Liver (tissue), 9 donors: ENCODE data around the gene GTSE1. TPM values are rescaled to one million over a fixed set of nuclear protein-coding genes. Genes with fewer than 3 reads are reported as not detected.
A peak's percentile ranks its signal among the peaks of the same experiment; 100 is the strongest.

Experiments
- DNase-seq: peaks from one replicate; pipeline ENCODE4 v3.0.0-alpha.2; 2017; ENCODE audit warnings: low spot score
- H3K27ac ChIP-seq, 2 donors: one replicate each; pipeline ENCODE4 v1.7.0; 2013; ENCODE audit warnings: inconsistent platforms in 2 of 2, low read length in 2 of 2, control low read depth in 1 of 2, low read depth in 1 of 2, mild to moderate bottlenecking in 1 of 2
- H3K27me3 ChIP-seq, 4 donors: one replicate each; pipeline versions ENCODE4 v1.6.1 to v1.7.0; 2013; ENCODE audit warnings: low read length in 3 of 4, inconsistent platforms in 1 of 4, mild to moderate bottlenecking in 1 of 4, moderate library complexity in 1 of 4; ENCODE audit not compliant: control insufficient read depth in 4 of 4, insufficient read depth in 4 of 4
- H3K36me3 ChIP-seq, 4 donors: one replicate each; pipeline versions ENCODE4 v1.6.1 to v1.7.0; 2013; ENCODE audit warnings: low read length in 3 of 4, mild to moderate bottlenecking in 3 of 4, low read depth in 1 of 4, moderate library complexity in 1 of 4; ENCODE audit not compliant: control insufficient read depth in 4 of 4, insufficient read depth in 3 of 4
- H3K4me1 ChIP-seq, 4 donors: one replicate each; pipeline versions ENCODE4 v1.6.1 to v1.7.0; 2013; ENCODE audit warnings: low read length in 3 of 4, mild to moderate bottlenecking in 3 of 4, moderate library complexity in 1 of 4; ENCODE audit not compliant: control insufficient read depth in 4 of 4, insufficient read depth in 4 of 4
- H3K4me3 ChIP-seq, 3 donors: one replicate each; pipeline versions ENCODE4 v1.6.1 to v1.7.0; 2013; ENCODE audit warnings: low read length in 3 of 3, control low read depth in 1 of 3, low read depth in 1 of 3, mild to moderate bottlenecking in 1 of 3
- H3K9ac ChIP-seq, 2 donors: one replicate each; pipeline ENCODE4 v1.7.0; 2013; ENCODE audit warnings: low read length in 2 of 2, mild to moderate bottlenecking in 2 of 2, moderate library complexity in 2 of 2, control low read depth in 1 of 2, low read depth in 1 of 2
- H3K9me3 ChIP-seq, 4 donors: one replicate each; pipeline versions ENCODE4 v1.6.1 to v1.7.0; 2013; ENCODE audit warnings: low read length in 3 of 4; ENCODE audit not compliant: control insufficient read depth in 4 of 4
- FOXA1 ChIP-seq: IDR thresholded peaks from 2 replicates; pipeline ENCODE4 v1.6.1; 2016; ENCODE audit warnings: antibody characterized with exemption
- HNF4A ChIP-seq, 2 donors: conservative IDR thresholded peaks; 2 replicates each; pipeline ENCODE4 v1.6.1; 2016; ENCODE audit warnings: antibody characterized with exemption in 2 of 2, mild to moderate bottlenecking in 2 of 2
- RAD21 ChIP-seq, 2 donors: IDR thresholded peaks; 2 replicates each; pipeline ENCODE4 v1.6.1; 2016; ENCODE audit warnings: antibody characterized with exemption in 2 of 2, mild to moderate bottlenecking in 2 of 2
- RXRA ChIP-seq, 2 donors: IDR thresholded peaks; 2 replicates each; pipeline ENCODE4 v1.6.1; 2017 to 2018; ENCODE audit warnings: antibody characterized with exemption in 2 of 2, mild to moderate bottlenecking in 1 of 2
- SP1 ChIP-seq: IDR thresholded peaks from 2 replicates; pipeline ENCODE4 v1.6.1; 2018; ENCODE audit warnings: antibody characterized with exemption, mild to moderate bottlenecking
- YY1 ChIP-seq: IDR thresholded peaks from 2 replicates; pipeline ENCODE4 v1.6.1; 2016; ENCODE audit warnings: antibody characterized with exemption, mild to moderate bottlenecking
- WGBS: extraction: QIAGEN DNeasy Blood & Tissue Kit; methylation state at CpG from one replicate; pipeline ENCODE4 v1.1.7; 2013; 5-methylcytosine and 5-hydroxymethylcytosine counted together
- polyA plus RNA-seq, 2 donors: library from polyadenylated mRNA; stranded (reverse) in 1 of 2; unstranded in 1 of 2; fragments of 200-250 nt in 1 of 2; fragments of >200 nt in 1 of 2; fragmentation: Nextera tagmentation in 1 of 2; extraction: Ambion mirVana in 1 of 2; gene quantifications; one replicate each; pipeline versions ENCODE4 v1.2.1 to v1.2.3, GENCODE V29; 2013 to 2015
- total RNA-seq, 2 donors: library from RNA; depleted of rRNA; stranded (reverse); fragments of >200 nt; gene quantifications; one replicate each; pipeline ENCODE4 v1.2.3, GENCODE V29; 2014
- TF ChIP-seq, protein P1 (sequence below): IDR thresholded peaks from 2 replicates; pipeline ENCODE4 v1.6.1; 2016; ENCODE audit warnings: antibody characterized with exemption
- TF ChIP-seq, protein P2 (sequence below): IDR thresholded peaks from 2 replicates; pipeline ENCODE4 v1.6.1; 2016; ENCODE audit warnings: antibody characterized with exemption, mild to moderate bottlenecking
- donor health status: healthy.
- donor health status: healthy.
- donor health status: healthy.
- donor health status: healthy.
- donor health status: healthy.

The GTSE1 gene
- total and polyA plus RNA-seq, 4 donors = 0.17 to 13.9 (median 0.85) TPM

- WGBS = 38% methylated on average over 29 of the region's 29 CpGs
These were observed 82.6 kb downstream of the GTSE1 start for GRCh38 chr22:46379066-46379930.

GRCh38 chr22:46380069-46380468, 83.4 kb downstream of the GTSE1 start:
- no peak for DNase-seq
- H3K9ac ChIP-seq = peak overlapping the region in 1 of 2 donors; percentile 43
- no peaks in the 10 kb centered on the region for H3K36me3 ChIP-seq
- H3K27me3 ChIP-seq = no peaks in the 10 kb centered on the region
- H3K27ac ChIP-seq = peak overlapping the region; percentile 87 to 96
- peak overlapping the region; percentile 38 to 50 (median 42) for H3K4me3 ChIP-seq
- 59% methylated on average over 19 of the region's 19 CpGs for WGBS
- no peaks in the 10 kb centered on the region for H3K9me3 ChIP-seq
- H3K4me1 ChIP-seq = peaks cover 15 to 47% (median 37%) of the 10 kb centered on the region in 4 donors
- TF ChIP-seq, protein P1, sequence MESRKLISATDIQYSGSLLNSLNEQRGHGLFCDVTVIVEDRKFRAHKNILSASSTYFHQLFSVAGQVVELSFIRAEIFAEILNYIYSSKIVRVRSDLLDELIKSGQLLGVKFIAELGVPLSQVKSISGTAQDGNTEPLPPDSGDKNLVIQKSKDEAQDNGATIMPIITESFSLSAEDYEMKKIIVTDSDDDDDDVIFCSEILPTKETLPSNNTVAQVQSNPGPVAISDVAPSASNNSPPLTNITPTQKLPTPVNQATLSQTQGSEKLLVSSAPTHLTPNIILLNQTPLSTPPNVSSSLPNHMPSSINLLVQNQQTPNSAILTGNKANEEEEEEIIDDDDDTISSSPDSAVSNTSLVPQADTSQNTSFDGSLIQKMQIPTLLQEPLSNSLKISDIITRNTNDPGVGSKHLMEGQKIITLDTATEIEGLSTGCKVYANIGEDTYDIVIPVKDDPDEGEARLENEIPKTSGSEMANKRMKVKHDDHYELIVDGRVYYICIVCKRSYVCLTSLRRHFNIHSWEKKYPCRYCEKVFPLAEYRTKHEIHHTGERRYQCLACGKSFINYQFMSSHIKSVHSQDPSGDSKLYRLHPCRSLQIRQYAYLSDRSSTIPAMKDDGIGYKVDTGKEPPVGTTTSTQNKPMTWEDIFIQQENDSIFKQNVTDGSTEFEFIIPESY = no peak
- TF ChIP-seq, protein P2, sequence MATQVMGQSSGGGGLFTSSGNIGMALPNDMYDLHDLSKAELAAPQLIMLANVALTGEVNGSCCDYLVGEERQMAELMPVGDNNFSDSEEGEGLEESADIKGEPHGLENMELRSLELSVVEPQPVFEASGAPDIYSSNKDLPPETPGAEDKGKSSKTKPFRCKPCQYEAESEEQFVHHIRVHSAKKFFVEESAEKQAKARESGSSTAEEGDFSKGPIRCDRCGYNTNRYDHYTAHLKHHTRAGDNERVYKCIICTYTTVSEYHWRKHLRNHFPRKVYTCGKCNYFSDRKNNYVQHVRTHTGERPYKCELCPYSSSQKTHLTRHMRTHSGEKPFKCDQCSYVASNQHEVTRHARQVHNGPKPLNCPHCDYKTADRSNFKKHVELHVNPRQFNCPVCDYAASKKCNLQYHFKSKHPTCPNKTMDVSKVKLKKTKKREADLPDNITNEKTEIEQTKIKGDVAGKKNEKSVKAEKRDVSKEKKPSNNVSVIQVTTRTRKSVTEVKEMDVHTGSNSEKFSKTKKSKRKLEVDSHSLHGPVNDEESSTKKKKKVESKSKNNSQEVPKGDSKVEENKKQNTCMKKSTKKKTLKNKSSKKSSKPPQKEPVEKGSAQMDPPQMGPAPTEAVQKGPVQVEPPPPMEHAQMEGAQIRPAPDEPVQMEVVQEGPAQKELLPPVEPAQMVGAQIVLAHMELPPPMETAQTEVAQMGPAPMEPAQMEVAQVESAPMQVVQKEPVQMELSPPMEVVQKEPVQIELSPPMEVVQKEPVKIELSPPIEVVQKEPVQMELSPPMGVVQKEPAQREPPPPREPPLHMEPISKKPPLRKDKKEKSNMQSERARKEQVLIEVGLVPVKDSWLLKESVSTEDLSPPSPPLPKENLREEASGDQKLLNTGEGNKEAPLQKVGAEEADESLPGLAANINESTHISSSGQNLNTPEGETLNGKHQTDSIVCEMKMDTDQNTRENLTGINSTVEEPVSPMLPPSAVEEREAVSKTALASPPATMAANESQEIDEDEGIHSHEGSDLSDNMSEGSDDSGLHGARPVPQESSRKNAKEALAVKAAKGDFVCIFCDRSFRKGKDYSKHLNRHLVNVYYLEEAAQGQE = peak; percentile 30

More at GRCh38 chr22:46379066-46379930, 82.6 kb downstream of the GTSE1 start:
- Histone ChIP-seq H3K36me3 (no peaks in the 10 kb centered on the region), H3K27ac (peak overlapping the region; percentile 87 to 96), H3K9me3 (no peaks in the 10 kb centered on the region), H3K4me1 (peaks cover 17 to 51% (median 39%) of the 10 kb centered on the region in 4 donors), H3K4me3 (peak overlapping the region; percentile 38 to 50 (median 42)), H3K27me3 (no peaks in the 10 kb centered on the region), H3K9ac (no peak overlapping the region)
- TF ChIP-seq RAD21 (IDR thresholded peaks at IDR 0.05) (peak in 1 of 2 donors; percentile 8), FOXA1 (no peak), HNF4A (conservative IDR thresholded peaks at IDR 0.05) (peak in 1 of 2 donors; percentile 19), SP1 (peak; percentile 74), RXRA (IDR thresholded peaks at IDR 0.05) (peak in 1 of 2 donors; percentile 4), YY1 (peak; percentile 81)
- no peak for DNase-seq

Other genes starting within 250 kb of the GTSE1 start
- gene PPARA, start 146.3 kb upstream of the GTSE1 start, total RNA-seq = 10 to 100 TPM; 47.5 to 78.8 TPM
- gene PPARA, start 146.3 kb upstream of the GTSE1 start, polyA plus RNA-seq = 10 to 100 TPM; 31.2 to 35.1 TPM
- gene CDPF1, start 46.6 kb upstream of the GTSE1 start, total RNA-seq = 1 to 10 TPM; 4.4 to 6.1 TPM
- 1 to 10 TPM; 3.9 to 6.6 TPM for gene CDPF1, start 46.6 kb upstream of the GTSE1 start, polyA plus RNA-seq
- under 1 TPM; under 0.01 to 0.05 TPM for gene PKDREJ, start 33.5 kb upstream of the GTSE1 start, total RNA-seq
- under 1 TPM; 0.01 to 0.03 TPM for gene PKDREJ, start 33.5 kb upstream of the GTSE1 start, polyA plus RNA-seq
- gene TTC38, start 28.9 kb upstream of the GTSE1 start, total RNA-seq = 100 to 1,000 TPM in 1 of 2 donors, 10 to 100 TPM in 1; 63.9 to 389 TPM
- gene TTC38, start 28.9 kb upstream of the GTSE1 start, polyA plus RNA-seq = 100 to 1,000 TPM; 117 to 138 TPM
- 10 to 100 TPM; 14.3 to 34.4 TPM for gene TRMU, start 38.8 kb downstream of the GTSE1 start, total RNA-seq
- gene TRMU, start 38.8 kb downstream of the GTSE1 start, polyA plus RNA-seq = 10 to 100 TPM; 18.1 to 19.2 TPM
- 1 to 10 TPM in 1 of 2 donors, under 1 TPM in 1; 0.37 to 1.6 TPM for gene CELSR1, start 240.8 kb downstream of the GTSE1 start, total RNA-seq
- 1 to 10 TPM; 1.1 to 1.6 TPM for gene CELSR1, start 240.8 kb downstream of the GTSE1 start, polyA plus RNA-seq